Measurements from ENCODE around the gene ZKSCAN5.

DNA sequence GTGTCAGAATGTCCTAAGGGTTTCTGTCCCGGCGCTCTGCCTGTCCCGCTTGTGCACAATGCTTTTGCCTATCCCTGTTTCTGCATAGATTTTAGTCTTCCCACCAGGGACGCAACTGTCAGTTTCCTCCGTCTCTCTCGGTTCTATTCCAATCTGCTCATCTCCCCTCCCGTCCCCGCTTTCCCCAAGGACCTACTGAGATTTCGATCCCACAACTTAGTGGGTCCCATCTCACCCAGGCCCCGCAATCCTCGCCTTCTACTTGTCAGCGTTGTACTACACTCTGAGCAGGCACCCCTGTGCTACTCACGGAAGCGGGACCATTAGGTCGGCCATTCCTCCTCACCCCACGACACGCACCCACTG is 53.5 kb downstream of the ZKSCAN5 start:
- TF ChIP-seq, protein P1, sequence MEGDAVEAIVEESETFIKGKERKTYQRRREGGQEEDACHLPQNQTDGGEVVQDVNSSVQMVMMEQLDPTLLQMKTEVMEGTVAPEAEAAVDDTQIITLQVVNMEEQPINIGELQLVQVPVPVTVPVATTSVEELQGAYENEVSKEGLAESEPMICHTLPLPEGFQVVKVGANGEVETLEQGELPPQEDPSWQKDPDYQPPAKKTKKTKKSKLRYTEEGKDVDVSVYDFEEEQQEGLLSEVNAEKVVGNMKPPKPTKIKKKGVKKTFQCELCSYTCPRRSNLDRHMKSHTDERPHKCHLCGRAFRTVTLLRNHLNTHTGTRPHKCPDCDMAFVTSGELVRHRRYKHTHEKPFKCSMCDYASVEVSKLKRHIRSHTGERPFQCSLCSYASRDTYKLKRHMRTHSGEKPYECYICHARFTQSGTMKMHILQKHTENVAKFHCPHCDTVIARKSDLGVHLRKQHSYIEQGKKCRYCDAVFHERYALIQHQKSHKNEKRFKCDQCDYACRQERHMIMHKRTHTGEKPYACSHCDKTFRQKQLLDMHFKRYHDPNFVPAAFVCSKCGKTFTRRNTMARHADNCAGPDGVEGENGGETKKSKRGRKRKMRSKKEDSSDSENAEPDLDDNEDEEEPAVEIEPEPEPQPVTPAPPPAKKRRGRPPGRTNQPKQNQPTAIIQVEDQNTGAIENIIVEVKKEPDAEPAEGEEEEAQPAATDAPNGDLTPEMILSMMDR (IDR thresholded peaks at IDR 0.05) = no peak
- no peak for TF ChIP-seq POLR2AphosphoS5 (IDR thresholded peaks at IDR 0.05)
- TF ChIP-seq POLR2A (IDR thresholded peaks at IDR 0.05) = no peak
- TF ChIP-seq EP300 (IDR thresholded peaks at IDR 0.05; ENCODE audit: low read depth) = no peak

All from transverse colon (tissue), 4 donors.